Measurements from ENCODE around the gene ZNF454. TPM values are rescaled to one million over a fixed set of nuclear protein-coding genes. Genes with fewer than 3 reads are reported as not detected.

The ZNF454 gene
- polyA plus RNA-seq, 2 of the 4 experiments (the other 2 are of a cell fraction), result not detected

- ChIA-PET CTCF (no interaction called here), POLR2A (no interaction called here)
- 17% methylated on average over 2 of the region's 2 CpGs for WGBS (ENCODE audit: missing lambda C conversion rate)
- Histone ChIP-seq H3K4me2 (no peak overlapping the region), H3K9me3 (peaks cover 10% of the 10 kb centered on the region), H3K4me1 (no peaks in the 10 kb centered on the region), H3K27ac (no peak overlapping the region), H3K4me3 (no peak overlapping the region)
- no peak for FAIRE-seq
- TF ChIP-seq RAD21 (conservative IDR thresholded peaks at IDR 0.05 in 1 of 2, IDR thresholded peaks at IDR 0.05 in 1 of 2) (no peak), CHD2 (IDR thresholded peaks at IDR 0.05; ENCODE audit: low read length, partially characterized antibody) (no peak), ZNF302 (CRISPR knock-in tag; IDR thresholded peaks at IDR 0.05) (no peak), POLR2AphosphoS2 (conservative IDR thresholded peaks at IDR 0.05; ENCODE audit: low read length) (no peak), HOXB13 (CRISPR knock-in tag; IDR thresholded peaks at IDR 0.05; ENCODE audit: low read depth) (no peak), BCL3 (IDR thresholded peaks at IDR 0.05) (no peak), ZC3H11A (IDR thresholded peaks at IDR 0.05) (no peak), TP53 (CRISPR knock-in tag; IDR thresholded peaks at IDR 0.05) (no peak), HEYL (CRISPR knock-in tag; IDR thresholded peaks at IDR 0.05) (no peak), MAZ (IDR thresholded peaks at IDR 0.05; ENCODE audit: borderline replicate concordance, low read depth, low read length) (no peak), JUN (IDR thresholded peaks at IDR 0.05) (no peak), BHLHE40 (IDR thresholded peaks at IDR 0.05; ENCODE audit: low read depth, low read length) (no peak), RFX5 (IDR thresholded peaks at IDR 0.05) (no peak), SMC3 (IDR thresholded peaks at IDR 0.05) (no peak), MAFK (IDR thresholded peaks at IDR 0.05; ENCODE audit: partially characterized antibody) (no peak), HDAC2 (IDR thresholded peaks at IDR 0.05) (no peak)
- no peak for ATAC-seq
- DNase-seq (ENCODE audit: low read depth in 1 of 2, low spot score in 1 of 2), result no peak
Observed at GRCh38 chr5:179006564-179006963, 65.6 kb downstream of the ZNF454 start.

GRCh38 chr5:179008667-179009066, 67.7 kb downstream of the ZNF454 start:
- POLR2A ChIA-PET, result no interaction called here
- Histone ChIP-seq H3K4me3 (no peak overlapping the region), H3K4me1 (no peaks in the 10 kb centered on the region), H3K27ac (no peak overlapping the region), H3K9me3 (peaks cover 12% of the 10 kb centered on the region), H3K4me2 (no peak overlapping the region)
- TF ChIP-seq HDAC2 (IDR thresholded peaks at IDR 0.05) (no peak), CBX8 (IDR thresholded peaks at IDR 0.05) (no peak), RAD21 (conservative IDR thresholded peaks at IDR 0.05 in 1 of 2, IDR thresholded peaks at IDR 0.05 in 1 of 2) (no peak), SREBF2 (IDR thresholded peaks at IDR 0.05) (no peak), PBX3 (IDR thresholded peaks at IDR 0.05) (no peak), ZFP36 (IDR thresholded peaks at IDR 0.05; ENCODE audit: borderline replicate concordance, partially characterized antibody) (no peak), NR3C1 (IDR thresholded peaks at IDR 0.05) (no peak), BCL3 (IDR thresholded peaks at IDR 0.05) (no peak), MYC (IDR thresholded peaks at IDR 0.05; ENCODE audit: borderline replicate concordance, low read length) (no peak), CTCF (IDR thresholded peaks at IDR 0.05) (no peak), REST (IDR thresholded peaks at IDR 0.05) (no peak), HEYL (CRISPR knock-in tag; IDR thresholded peaks at IDR 0.05) (no peak), CHD2 (IDR thresholded peaks at IDR 0.05; ENCODE audit: low read length, partially characterized antibody) (no peak), JUN (IDR thresholded peaks at IDR 0.05) (no peak), MAZ (IDR thresholded peaks at IDR 0.05; ENCODE audit: borderline replicate concordance, low read depth, low read length) (no peak), GATA3 (IDR thresholded peaks at IDR 0.05; ENCODE audit: borderline replicate concordance) (no peak)
- 7% methylated on average over 1 of the region's 1 CpG for WGBS (ENCODE audit: missing lambda C conversion rate)
- no peak for DNase-seq (ENCODE audit: low read depth in 1 of 2, low spot score in 1 of 2)
- no peak for FAIRE-seq
- CTCF ChIA-PET, result no interaction called here
- no peak for ATAC-seq

Measured in A549 (cell line).